Thyroid gland (tissue), 4 donors: ENCODE results near the gene DGKH.
"Not testable (repeated sequence)": the region's sequence is repeated elsewhere in the genome, so short reads cannot be mapped to it uniquely, and the experiment has no call there.

Source experiments
- CTCF ChIP-seq, 6 experiments: fragments of 200-600 bp in 3 of 6; fragments of 450-650 bp in 3 of 6; sonication (generic) in 3 of 6; IDR thresholded peaks; one replicate each; pipeline ENCODE4 v1.5.1; 2016 to 2019; ENCODE audit warnings: antibody characterized with exemption in 6 of 6, mild to moderate bottlenecking in 2 of 6, inconsistent platforms in 1 of 6, moderate library complexity in 1 of 6
- POLR2A ChIP-seq, 2 donors: fragments of 450-650 bp; IDR thresholded peaks; one replicate each; pipeline ENCODE4 v1.6.1; 2017; ENCODE audit warnings: antibody characterized with exemption in 2 of 2, mild to moderate bottlenecking in 2 of 2, moderate library complexity in 1 of 2

- not testable (repeated sequence) for TF ChIP-seq CTCF, POLR2A (IDR thresholded peaks at IDR 0.05)
Measured at GRCh38 chr13:42163338-42163737, 114.9 kb downstream of the DGKH start.
